Epithelial cell of esophagus (primary cell): ENCODE measurements around the gene RPS6KC1.
A peak's percentile ranks its signal among the peaks of the same experiment; 100 is the strongest.

Source experiments
- DNase-seq: peaks from one replicate; pipeline ENCODE4 v3.0.0; 2010; ENCODE audit warnings: low read depth
- H3K4me3 ChIP-seq: 2 replicates; pipeline ENCODE4 v1.5.1; 2011; ENCODE audit warnings: mild to moderate bottlenecking, low read length, control low read depth
- TF ChIP-seq, protein P1 (sequence below): IDR thresholded peaks from 2 replicates; pipeline ENCODE4 v1.5.1; 2011; ENCODE audit warnings: low read depth, mild to moderate bottlenecking, low read length, control low read depth, inconsistent platforms; ENCODE audit not compliant: insufficient read depth; ENCODE audit errors: missing control alignments

Gene RPS6KC1

DNA sequence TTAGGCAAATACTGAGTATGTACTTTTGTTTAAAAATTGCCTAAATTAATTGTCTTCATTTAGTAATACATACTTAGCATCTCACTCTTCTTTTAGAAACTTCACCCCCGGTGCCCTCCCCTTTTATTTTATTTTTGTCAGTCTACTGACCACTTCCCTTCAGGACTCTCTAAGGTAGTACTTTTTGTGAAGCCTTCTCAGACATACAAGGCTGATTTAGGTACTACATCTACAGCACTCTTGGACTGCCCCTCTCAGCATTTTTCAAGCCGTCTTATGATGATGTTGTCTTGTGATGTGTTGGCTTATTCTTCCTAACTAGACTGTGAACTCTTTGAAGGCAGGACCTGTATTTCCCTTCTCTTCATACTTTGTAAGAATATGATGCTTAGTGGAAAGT is 24.7 kb downstream of the RPS6KC1 start:
- no peak overlapping the region for H3K4me3 ChIP-seq
- no peak for DNase-seq
- TF ChIP-seq, protein P1, sequence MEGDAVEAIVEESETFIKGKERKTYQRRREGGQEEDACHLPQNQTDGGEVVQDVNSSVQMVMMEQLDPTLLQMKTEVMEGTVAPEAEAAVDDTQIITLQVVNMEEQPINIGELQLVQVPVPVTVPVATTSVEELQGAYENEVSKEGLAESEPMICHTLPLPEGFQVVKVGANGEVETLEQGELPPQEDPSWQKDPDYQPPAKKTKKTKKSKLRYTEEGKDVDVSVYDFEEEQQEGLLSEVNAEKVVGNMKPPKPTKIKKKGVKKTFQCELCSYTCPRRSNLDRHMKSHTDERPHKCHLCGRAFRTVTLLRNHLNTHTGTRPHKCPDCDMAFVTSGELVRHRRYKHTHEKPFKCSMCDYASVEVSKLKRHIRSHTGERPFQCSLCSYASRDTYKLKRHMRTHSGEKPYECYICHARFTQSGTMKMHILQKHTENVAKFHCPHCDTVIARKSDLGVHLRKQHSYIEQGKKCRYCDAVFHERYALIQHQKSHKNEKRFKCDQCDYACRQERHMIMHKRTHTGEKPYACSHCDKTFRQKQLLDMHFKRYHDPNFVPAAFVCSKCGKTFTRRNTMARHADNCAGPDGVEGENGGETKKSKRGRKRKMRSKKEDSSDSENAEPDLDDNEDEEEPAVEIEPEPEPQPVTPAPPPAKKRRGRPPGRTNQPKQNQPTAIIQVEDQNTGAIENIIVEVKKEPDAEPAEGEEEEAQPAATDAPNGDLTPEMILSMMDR: no peak

DNA sequence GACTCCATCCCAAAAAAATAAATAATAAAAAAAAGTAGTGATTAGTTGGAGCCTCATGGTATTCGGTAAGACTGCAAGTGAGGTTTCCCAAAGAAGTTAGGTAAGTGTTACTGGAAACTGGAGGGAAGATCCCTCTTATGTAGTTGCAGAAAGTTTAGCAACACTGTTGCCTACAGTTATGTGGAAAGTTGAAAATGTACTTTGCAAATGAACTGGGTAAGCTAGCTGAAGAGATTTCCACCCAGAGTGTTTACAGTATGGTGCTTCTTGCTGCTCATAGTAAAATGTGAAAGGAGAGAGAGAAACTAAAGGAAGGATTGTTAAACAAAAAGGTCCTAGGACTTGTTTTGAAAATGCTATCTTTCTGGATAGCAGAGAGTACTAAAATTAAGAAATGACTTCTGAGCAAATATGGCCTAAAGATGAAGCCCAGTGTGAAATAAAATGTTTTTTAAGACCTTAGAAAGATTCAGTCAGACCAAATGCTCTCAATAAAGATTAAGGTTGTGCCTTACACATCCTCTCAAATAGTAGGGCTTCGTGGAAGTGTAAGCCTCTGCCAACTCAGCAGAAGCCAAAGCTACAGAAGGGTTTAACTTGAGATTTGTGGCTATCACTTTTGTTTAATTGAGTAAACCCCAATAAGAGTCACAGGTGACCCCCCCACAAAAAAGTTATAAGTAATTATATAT is 31.5 kb downstream of the RPS6KC1 start:
- DNase-seq: no peak
- no peak overlapping the region for H3K4me3 ChIP-seq
- TF ChIP-seq, protein P1: no peak

DNA sequence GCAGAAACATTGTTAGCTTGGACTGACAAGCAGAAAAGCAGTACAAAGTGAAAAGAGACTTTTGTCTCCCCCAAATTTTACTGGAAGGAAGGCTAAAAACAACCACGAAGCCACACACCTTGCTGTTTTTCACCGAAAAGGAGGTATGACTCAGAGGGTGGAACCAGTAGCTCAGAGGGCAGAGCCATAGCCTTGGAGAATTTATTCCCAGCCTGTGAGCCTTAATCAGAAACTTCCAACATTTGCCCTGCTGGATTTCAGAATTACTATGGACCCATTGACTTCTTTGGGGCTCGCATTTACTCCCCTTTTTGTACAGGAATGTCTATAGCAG is 32.0 kb downstream of the RPS6KC1 start:
- peak; percentile 60 for DNase-seq
- TF ChIP-seq, protein P1: no peak
- no peak overlapping the region for H3K4me3 ChIP-seq

DNA sequence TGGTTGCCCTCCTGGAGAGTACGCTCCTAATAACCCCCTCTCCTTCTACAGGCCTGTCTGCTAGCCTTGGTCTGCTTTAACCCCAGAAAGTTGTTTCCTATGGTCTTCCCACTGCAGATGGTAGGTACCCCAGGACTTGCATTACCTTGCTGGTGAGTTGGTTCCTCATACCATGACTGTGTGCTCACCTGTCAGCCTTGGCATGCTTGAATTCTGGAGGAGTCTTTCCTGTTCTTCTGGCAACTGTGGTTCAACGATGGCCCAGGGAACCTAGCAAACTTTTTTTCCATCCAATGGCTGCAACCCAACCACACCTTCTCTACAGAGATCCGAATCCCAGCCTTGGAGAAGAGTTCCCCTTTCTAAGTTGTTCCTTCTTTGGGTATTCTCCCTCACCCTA is 36.9 kb downstream of the RPS6KC1 start:
- TF ChIP-seq, protein P1: no peak
- DNase-seq: peak; percentile 63
- no peak overlapping the region for H3K4me3 ChIP-seq

DNA sequence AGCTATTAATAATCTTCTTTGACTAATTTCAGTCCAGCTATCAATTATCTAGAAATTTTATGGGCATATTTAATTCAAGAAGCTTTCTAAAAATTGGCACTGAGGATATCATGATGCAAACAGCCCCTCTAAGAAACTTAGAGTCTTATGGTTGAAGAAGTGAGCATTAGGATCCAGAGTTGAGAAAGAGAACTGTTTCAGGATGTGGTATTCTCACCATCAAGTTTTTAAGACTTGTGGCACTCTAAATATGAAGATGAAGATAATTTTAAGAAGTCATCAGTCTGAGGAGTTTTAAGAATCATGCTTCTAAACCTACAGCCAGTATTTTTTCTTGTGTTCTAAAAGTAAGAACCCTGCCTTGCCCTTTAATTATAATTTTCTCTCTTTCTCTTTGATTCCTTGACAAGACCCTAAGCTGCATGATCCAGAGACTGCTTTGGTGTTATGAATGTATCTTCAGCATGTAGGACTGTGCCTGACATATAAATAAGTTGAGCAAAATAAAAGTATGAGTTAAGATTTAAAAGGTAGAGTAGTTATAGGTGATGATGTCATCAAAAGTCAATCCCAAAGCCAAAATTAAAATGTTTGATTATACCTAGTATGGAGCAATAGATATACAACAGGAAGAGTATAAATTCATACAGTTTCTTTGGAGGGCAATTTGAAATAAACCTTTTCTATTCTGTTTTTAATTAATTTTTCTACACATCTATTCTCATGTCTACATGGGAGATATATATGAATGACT is 39.1 kb downstream of the RPS6KC1 start:
- DNase-seq: no peak
- TF ChIP-seq, protein P1: no peak

DNA sequence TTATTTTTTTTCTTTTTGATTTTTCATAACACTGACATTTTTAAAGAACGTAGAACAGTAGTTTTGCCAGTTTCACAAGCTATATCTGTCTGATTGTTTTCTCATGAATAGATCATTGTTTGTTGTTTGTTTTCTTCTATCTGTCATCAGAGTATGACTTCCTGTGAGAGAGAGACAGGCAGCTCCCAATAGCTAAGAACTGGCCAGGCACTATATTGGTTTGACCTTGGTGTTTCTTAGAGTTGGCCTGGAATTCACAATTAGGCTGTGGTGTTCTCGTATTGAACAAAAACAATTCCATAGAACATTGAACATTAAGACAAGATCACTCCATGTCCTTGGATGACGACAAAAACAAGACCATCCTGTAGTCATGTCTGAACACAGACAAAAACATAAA is 43.4 kb downstream of the RPS6KC1 start:
- no peak for DNase-seq
- H3K4me3 ChIP-seq: no peak overlapping the region
- TF ChIP-seq, protein P1: no peak

More for the DNA sequence above, 39.1 kb downstream of the RPS6KC1 start:
- no peak overlapping the region for H3K4me3 ChIP-seq
